ENCODE data around the gene SPATC1L.
"Not testable (repeated sequence)": the region's sequence is repeated elsewhere in the genome, so short reads cannot be mapped to it uniquely, and the experiment has no call there.

The SPATC1L gene

DNA sequence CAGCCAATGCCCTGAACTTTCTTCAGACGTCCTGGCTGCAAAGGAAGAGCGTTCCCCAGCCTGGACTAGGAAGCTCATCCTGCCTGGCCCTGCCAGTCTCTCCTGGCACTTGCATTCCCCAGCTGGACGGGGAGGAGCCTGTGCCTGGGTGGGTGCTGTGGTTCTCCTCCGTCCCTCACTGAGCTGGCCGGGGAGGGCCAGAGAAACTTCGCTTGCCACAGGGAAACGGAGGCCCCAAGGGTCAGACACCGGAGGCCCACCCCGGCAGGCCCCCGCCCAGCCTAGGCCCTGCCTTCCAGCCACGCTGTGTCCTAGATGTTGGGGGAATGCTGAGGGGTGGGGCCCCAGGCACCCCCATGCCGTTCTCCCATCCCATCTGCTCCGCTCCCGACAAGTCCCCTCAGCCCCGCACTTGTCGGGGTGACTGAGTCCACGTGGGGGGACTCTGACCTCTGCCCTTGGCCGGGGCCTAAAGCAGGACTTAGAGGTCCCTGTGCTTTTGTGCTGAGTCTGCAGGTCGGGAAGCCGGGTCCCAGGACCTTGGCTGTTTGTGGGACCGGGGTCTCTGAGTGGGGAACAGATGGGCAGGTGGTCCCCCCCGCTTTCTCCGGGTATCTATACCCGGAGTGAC, 33.7 kb downstream of the SPATC1L start:
- DNase-seq (ENCODE audit: low read depth) = no peak

DNA sequence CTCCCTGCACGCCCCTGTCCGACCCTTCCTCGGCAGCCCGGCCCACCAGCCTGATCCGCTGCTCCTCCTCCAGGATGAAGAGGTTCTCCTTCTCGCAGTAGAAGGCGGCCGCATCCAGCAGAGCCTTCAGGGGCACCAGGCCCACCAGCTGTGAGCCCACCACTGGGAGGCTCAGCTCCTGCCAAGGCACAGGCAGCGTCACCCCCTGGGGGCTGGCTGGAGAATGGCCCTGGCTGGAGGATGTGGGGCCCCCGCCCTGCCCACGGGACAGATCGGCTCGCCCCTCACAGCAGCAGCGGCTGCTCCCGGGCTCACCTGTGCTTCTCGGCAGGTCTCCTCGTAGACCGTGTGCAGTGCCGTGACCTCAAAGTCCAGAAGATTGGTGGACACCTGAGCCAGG, 34.2 kb downstream of the SPATC1L start:
- DNase-seq (ENCODE audit: low read depth) = no peak

DNA sequence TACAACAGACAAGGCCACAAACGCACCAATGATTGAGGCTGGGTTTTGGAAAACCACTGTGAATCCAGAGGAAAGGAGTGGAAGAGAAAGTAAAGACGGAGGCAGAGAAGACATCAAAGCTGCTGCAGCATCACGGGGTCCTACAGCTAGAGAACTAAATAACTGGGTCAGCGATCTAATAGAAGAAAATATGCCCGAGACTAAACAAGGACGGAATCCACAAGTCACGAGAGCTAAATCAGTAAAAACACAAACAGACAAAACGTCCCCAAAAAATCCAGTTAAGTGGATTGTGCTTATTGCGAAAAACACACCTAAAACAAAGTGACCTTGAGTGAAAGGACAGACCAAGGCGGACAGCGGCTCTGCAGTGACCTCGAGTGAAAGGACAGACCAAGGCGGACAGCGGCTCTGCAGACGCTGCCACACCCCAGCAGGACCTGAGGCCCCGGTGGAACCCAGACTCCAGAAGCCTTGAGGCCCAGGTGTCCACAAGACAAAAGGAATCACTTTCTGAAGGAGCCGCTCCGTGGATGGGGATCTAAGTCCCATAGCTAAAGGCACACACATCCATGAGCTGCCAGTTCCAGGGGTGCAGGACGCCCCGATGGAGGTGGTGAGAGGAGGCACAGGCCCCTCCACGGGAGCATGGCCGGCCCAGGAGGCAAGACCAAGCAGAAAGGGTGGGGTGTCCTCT, 34.9 kb downstream of the SPATC1L start:
- no peak for DNase-seq (ENCODE audit: low read depth)

DNA sequence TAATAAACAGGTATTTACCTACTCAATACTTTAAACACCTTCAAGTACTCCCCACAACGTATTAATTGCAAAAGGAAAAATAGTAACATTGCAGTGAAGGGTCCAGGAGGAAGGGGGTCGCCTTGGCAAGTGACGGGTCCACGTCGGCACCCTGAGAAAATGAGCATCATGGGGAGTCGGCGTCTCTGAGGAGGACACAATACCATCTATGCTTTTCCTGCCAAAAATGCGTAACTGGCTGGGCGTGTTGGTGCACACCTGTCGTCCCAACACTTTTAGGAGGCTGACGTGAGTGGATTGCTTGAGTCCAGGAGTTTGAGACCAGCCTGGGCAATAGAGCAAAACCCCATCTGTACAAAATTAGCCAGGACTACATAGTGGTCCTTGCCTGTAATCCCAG, 36.2 kb downstream of the SPATC1L start:
- DNase-seq (ENCODE audit: low read depth) = no peak

DNA sequence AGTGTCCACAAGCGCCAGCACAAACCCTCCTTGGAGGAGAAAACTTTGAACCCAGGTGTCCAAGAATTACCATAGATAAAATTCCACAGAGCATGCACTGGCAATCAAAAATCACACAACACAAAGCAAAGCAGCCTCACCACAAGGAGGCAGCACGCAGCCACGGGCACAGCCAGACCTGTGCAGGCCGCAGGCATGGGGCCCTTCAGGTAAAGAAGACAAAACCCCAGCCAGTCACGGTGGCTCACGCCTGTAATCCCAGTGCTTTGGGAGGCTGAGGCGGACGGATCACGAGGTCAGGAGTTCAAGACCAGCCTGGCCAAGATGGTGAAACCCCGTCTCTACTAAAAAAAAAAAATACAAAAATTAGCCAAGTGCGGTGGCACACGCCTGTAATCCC, 36.8 kb downstream of the SPATC1L start:
- DNase-seq (ENCODE audit: low read depth) = peak; percentile 16

DNA sequence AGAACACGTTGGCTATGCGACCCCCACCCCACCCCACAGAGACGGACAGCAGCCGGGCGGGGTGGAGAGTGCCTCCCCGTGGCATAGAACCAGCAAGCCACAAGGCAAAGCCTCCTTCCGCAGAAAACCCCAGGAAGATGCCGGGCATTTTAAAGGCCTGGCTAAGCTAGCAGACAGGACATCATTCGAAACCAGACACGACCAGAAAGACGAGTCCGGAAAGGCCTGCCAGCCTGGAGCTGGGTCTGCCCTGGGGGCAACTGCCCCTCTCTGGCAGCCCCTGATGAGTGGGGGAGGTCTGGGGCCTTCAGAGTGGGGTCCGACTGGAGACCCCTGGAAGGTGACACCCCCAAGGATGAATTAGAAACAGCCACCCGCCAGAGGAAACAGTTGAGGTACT, 37.4 kb downstream of the SPATC1L start:
- DNase-seq (ENCODE audit: low read depth) = no peak

DNA sequence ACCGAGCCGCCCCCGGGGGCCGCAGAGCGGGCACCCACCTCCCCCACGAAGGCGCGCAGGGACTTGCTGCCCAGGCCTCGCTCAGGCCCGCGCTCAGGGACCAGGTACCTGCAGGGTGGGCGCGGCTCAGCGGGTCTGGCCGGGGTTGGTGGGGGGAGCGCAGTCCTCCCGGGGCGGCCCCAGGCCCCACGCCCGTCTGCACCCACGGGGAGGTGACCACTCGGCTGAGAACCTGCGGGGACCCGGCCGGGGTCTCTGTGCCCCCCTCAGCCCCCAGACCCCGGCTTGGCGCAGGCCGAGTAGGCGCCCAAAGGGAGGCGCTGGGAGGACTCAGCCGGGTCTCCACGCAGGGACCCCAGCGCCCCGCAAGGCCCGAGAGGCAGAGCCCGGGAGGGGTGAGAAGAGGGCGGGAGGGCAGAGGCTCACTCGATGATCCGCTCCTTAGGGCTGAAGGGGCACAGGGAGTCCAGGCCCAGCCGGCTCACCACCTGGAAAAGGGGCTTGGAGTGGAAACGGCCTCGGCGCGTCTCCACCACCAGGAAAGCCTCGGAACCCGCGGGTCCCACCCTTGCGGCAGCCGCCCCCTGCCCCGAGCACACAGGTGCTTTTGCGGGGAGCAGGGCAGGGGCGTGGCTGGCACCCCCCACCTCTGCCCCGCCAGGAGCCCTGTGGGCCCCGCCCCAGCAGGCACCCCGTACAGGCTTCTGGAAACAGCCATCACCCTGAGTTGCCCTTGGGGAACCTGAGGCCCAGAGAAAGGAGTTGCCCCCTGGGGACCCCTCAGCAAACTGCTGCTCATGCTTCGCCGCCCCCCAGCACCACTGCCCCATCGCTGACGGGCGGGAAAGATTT, 38.2 kb downstream of the SPATC1L start:
- DNase-seq (ENCODE audit: low read depth) = no peak

DNA sequence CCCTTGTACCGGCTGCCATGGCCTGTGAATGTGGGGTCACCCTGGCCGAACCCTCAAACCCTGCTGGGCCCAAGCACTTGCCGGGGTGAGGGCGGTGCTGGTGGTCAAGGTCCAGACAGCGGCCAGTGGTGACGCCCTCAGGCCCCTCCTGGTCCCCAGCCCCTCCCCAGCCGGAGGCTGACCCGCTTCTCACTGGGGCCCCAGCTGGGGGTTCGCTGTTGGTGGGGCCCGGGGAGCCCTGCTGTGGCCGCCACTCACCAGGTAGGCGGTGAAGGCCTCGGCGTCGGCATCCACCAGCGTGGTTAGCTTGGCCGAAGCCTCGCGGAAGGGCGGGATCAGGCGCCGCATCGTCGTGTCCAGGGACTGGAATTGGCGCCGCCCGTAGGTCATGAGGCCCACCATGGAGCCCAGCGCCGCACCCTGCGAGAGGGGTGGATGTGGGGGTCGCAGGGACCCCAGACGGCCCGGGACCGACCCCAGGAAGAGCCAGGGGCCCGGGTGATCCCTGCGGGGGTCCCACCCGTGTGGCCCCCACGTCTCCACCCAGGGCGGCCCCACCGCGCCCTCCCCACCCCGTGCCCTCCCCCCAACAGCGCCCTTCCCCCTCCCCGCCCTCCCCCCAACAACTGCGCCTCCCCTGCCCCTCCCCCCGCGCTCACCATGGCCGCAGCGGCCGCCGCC, 39.0 kb downstream of the SPATC1L start:
- no peak for DNase-seq (ENCODE audit: low read depth)

DNA sequence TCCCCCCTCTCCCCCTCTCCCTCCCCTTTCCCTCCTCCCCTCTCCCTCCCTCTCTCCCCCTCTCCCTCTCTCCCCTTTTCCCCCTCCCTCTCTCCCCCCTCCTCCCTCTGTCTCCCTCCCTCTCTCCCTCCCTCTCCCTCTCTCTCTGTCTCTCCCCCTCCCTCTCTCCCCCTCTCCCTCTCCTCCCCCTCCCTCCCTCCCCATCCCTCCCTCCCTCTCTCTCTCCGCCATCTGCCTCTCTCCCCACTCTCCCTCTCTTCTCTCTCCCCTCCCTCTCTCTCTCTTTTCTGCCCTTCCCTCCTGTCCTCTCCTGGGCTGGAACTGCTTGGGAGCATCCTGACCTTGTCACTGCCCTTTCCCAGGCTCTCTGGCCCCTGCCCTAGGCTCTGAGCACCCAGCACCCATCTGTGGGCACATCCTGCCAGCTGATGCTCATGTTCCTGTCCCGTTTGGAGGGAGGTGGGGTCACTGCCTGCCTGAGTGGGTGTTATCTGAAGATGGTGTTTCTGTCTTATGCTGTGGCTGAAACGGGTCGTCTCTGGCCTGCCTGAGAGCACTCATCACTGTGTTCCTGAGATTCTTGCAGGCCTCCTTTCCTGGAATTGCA, 39.7 kb downstream of the SPATC1L start:
- DNase-seq (ENCODE audit: low read depth) = no peak

DNA sequence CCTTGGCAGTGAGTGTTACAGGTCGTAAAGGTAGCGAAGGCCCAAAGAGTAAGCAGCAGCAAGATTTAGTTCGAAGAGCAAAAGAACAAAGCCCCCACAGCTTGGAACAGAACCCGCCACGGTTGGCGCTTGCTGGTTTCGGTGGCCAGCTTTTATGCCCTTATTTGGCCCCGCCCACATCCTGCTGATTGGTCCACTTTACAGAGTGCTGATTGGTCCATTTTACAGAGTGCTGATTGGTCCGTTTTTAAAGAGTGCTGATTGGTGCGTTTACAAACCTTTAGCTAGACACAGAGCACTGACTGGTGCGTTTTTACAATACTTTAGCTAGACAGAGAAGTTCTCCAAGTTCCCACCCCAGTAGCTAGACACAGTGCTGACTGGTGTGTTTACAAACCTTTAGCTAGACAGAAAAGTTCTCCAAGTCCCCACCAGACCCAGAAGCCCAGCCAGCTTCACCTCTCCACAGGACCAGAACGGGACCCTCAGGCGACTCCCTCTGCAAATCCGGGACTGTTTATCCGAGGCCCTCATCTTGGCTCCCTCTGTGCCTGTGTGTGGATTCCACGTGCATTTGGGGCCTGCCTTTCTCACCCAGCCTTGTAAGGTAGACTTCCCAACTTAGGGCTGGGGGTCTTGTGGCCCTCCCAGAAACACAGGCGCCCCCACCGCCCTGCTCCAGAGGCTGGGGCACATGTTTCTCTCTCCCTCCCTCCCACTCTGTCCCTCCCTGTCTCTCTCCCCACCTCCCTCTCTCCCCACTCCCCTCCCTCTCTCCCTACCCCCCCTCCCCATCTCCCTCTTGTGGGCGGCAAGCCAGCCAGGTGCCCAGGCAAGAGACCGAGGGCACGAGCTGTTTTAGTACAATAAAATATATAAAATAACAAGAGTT, 41.4 kb downstream of the SPATC1L start:
- DNase-seq (ENCODE audit: low read depth) = no peak

DNA sequence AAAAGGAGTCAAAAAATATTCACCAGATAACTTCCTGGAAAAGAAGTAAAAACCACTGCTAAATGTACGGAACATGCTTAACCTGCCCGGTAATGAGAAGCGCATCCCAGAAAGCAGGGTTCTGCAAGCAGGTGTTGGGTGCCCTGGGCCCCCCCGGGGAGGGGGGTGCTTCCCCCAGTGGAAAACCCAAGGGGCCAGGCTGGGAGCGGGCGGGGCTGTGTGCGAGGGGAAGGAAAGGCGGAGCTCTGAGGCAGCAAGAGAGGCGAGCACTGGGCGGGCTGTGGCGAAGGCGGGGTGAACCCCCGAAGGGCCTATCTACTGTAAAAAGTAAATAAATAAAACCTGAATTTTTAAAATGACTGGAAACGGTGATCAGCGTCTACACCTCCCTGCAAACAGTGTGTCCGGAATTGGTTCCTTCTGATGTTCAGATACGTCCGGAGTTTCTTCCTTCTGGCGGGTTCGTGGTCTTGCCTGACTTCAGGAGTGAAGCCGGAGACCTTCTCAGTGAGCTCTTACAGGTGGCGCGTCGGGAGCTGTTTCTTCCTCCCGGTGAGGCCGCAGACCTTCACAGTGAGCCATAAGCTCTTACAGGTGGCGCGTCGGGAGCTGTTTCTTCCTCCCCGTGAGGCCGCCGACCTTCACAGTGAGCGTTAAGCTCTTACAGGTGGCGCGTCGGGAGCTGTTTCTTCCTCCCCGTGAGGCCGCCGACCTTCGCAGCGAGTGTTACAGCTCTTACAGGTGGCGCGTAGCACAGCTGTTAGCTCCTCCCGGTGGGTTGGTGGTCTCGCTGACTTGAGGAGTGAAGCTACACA, 42.3 kb downstream of the SPATC1L start:
- no peak for DNase-seq (ENCODE audit: low read depth)

DNA sequence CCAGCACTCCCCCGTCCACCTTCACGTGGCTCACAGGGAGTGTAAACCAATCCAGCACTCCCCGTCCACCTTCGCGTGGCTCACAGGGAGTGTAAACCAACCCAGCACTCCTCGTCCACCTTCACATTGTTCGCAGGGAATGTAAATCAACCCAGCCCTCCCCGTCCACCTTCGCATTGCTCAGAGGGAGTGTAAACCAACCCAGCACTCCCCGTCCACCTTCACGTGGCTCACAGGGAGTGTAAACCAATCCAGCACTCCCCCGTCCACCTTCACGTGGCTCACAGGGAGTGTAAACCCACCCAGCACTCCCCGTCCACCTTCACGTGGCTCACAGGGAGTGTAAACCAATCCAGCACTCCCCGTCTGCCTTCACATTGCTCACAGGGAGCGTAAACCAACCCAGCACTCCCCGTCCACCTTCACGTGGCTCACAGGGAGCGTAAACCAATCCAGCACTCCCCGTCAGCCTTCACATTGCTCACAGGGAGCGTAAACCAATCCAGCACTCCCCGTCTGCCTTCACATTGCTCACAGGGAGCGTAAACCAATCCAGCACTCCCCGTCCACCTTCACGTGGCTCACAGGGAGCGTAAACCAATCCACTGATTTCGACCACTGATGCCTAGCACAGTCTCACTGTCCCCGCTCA, 43.8 kb downstream of the SPATC1L start:
- DNase-seq (ENCODE audit: low read depth) = not testable (repeated sequence)

DNA sequence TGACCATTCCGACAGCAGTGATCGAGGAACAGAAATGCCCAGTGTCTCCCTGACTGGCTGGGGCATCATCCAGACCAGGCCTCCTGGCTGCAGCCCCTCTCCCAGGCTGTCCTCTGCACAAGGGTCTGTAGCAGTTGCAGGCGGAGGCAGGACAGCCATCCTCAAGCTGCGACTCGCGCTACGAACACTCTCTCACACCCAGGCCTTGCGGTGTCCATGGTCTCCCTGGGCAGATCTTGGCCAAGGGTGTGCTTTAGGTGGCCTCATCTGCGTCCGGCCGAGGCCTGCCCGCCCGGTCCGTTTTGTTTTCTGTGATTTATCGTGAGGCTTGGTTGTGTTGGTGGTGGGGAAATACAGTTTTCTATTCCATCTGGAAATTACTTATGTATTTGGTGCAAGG, 44.6 kb downstream of the SPATC1L start:
- DNase-seq (ENCODE audit: low read depth) = no peak

DNA sequence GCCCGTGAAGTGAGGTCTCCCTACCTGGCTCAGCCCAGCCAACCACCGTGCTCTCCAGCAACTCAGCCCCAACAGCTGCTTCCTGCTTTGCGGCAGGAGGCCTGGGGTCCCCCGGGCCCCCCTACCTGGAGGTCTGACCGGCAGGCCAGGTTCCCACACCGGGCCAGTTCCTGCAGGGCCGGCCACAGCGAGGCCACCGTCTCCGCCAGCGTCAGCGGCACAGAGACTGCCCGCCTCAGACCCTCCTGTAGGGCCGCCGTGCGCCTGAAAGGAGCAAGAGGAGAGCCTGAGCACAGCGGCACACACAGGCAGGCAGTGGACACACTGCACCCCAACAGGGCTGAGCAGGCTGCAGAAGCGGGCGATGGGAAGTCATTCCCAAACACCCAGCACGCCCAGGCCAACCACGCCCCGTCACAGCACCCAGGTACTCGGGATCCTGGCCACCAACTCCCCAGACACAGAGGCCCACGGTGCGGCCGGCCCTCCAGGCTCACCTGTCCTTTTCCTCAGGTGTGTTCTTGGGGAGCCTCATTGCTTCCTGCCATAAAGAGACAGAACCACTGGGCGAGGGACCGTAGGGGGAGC, 45.8 kb downstream of the SPATC1L start:
- no peak for DNase-seq (ENCODE audit: low read depth)

DNA sequence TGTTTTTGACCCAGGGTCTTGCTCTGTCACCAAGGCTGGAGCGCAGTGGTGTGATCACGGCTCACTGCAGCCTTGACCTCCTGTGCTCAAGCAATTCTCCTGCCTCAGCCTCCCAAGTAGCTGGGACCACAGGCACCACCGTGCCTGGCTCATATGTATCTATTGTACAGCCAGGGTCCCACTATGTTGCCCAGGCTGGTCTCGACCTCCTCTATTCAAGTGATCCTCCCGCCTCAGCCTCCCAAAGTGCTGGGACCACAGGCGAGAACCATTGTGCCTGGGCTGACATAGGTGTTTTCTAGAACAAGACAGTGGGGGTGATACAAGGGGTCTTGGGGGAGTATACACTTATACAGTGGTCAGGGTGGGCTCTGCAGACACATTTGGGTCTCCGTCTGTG, 46.4 kb downstream of the SPATC1L start:
- DNase-seq (ENCODE audit: low read depth) = no peak

DNA sequence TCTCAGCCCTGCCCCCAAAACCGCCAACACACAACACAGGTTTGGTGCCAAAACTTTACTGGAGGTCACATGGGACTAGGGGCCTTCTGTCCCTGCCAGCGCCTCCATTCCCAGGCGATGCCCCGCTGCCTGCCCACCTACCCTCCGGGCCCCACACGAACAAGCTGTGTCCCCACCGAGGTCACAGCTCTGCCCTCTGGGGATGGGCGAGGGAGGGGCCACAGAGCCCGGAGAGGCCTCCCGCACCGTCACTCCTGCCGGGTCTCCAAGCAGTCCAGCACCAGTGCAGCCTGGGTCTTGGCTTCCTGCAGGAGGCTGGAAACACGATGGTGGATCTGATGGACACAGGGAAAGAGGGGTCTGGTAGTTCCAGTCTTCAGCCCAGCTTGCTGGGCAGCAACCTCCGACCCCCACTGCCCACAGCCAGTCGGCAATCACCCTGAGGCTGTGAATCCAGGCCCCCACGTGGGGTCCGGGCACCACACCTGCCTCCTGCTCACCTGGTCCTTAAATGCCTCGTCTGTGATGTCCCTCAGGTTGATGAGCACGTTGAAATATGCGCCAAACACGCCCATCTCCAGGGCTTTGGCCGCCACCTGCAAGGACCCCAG, 47.4 kb downstream of the SPATC1L start:
- no peak for DNase-seq (ENCODE audit: low read depth)

DNA sequence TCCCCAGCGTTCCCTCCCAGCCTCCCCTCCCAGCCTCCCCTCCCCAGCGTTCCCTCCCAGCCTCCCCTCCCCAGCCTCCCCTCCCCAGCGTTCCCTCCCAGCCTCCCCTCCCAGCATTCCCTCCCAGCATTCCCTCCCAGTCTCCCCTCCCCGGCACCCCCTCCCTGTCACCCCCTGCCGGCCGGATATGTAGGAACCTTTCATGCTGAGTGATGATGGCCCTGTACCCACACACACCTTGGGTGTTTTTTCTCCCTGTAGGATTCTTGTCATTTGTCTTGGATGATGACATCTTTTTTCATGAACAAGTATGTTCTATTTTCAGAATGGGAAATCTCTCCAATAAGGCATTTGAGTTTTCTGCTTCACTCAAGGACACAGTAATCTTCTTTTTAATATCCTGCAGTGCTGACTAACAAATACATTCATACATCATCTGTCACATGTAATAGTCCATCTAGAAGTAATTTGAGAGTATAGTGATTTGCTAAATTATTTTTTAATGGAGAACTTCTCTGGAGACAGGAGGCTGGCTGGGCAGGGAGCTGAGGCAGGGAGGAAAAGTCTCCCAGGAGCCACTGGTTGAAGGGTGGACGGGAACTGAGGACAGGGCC, 48.4 kb downstream of the SPATC1L start:
- no peak for DNase-seq (ENCODE audit: low read depth)
